ENCODE results near the gene GMPPB.
A peak's percentile ranks its signal among the peaks of the same experiment; 100 is the strongest.
"Not testable (repeated sequence)": the region's sequence is repeated elsewhere in the genome, so short reads cannot be mapped to it uniquely, and the experiment has no call there.

Gene GMPPB

DNA sequence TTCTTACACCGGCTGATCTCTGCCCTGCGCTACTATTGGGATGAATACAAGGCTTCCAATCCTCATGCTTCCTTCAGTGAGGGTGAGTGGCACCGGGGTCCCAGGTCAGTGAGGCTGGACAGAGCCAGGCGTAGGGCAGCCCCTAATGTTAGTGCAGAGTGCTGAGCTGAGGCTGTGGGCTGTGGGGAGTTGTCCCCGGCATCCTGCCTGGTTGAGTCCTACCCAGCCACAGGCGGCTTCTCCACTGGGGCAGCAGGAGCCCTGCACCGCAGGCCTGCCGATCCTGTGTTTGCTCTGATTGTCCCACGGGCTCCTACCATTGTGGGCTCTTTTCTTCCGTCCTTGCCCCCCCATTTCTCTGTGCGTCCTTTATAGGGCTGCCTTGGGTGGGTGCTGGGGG lies 21.1 kb downstream of the GMPPB start:
- DNase-seq (ENCODE audit: low spot score), result no peak
- in situ Hi-C loops (cut with MboI; ENCODE audit: low pct_unique_long_range_greater_than_20kb, low sequenced_read_pairs, unreplicated experiment), result no loop called here
- TF ChIP-seq, protein P1, sequence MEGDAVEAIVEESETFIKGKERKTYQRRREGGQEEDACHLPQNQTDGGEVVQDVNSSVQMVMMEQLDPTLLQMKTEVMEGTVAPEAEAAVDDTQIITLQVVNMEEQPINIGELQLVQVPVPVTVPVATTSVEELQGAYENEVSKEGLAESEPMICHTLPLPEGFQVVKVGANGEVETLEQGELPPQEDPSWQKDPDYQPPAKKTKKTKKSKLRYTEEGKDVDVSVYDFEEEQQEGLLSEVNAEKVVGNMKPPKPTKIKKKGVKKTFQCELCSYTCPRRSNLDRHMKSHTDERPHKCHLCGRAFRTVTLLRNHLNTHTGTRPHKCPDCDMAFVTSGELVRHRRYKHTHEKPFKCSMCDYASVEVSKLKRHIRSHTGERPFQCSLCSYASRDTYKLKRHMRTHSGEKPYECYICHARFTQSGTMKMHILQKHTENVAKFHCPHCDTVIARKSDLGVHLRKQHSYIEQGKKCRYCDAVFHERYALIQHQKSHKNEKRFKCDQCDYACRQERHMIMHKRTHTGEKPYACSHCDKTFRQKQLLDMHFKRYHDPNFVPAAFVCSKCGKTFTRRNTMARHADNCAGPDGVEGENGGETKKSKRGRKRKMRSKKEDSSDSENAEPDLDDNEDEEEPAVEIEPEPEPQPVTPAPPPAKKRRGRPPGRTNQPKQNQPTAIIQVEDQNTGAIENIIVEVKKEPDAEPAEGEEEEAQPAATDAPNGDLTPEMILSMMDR (IDR thresholded peaks at IDR 0.05; ENCODE audit: extremely low read depth, insufficient read depth, missing control alignments), result no peak

DNA sequence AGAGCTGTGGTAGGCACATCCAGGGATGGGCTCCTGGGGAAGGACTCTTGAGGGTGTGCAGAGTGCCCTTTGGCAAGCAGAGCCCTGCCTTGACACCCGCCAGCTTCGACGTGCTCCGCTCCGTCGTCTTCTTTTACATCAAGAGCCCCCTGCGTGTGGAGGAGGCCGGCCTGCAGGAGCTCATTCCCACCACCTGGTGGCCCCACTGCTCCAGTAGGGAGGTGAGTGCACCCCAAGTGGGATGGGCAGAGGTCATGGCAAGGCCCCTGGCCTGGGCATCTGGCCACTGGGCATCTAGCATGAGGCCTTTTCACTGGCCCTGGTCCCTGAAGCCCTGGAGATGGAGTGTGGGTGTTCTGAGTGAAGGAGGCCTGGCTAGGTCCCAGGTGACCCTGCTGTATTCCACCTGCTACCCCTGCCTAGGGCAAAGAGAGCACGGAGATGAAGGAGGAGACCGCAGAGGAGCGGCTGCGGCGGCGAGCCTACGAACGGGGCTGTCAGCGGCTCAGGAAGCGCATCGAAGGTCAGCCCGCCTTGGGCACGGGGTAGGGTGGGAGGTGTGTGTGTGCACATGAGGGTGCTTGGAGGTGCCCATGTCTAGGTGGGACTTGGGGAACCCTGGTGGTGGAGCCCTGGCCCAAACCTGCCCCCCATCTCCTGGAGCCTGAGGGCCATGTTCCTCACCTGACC lies 22.2 kb downstream of the GMPPB start:
- in situ Hi-C loops (cut with MboI; ENCODE audit: low pct_unique_long_range_greater_than_20kb, low sequenced_read_pairs, unreplicated experiment), result no loop called here
- TF ChIP-seq, protein P1 (IDR thresholded peaks at IDR 0.05; ENCODE audit: extremely low read depth, insufficient read depth, missing control alignments), result peak; percentile 42
- no peak for DNase-seq (ENCODE audit: low spot score)

GRCh38 chr3:49700453-49701128 lies 23.2 kb downstream of the GMPPB start:
- no peak for DNase-seq (ENCODE audit: low spot score)
- in situ Hi-C loops (cut with MboI; ENCODE audit: low pct_unique_long_range_greater_than_20kb, low sequenced_read_pairs, unreplicated experiment), result no loop called here
- TF ChIP-seq, protein P1 (IDR thresholded peaks at IDR 0.05; ENCODE audit: extremely low read depth, insufficient read depth, missing control alignments), result peak; percentile 2

DNA sequence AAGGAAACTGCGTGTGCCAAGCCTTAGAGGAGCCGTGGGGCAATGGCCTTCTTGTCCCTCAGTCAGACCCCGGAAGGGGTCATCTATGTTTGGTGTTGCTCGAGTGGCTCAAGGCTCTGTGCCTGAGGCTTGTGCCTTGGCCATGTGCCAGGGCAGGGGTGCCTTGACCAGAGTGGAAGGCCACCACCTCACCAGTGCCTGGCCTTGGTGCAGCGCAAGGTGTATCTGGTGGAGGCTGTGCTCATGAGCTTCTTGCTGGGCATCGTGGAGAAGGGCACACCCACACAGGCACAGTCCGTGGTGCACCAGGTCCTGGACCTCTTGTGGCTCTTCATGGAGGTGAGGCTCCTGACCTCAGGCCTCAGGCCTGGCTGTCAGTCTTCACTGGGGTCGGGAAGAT lies 23.7 kb downstream of the GMPPB start:
- TF ChIP-seq, protein P1 (IDR thresholded peaks at IDR 0.05; ENCODE audit: extremely low read depth, insufficient read depth, missing control alignments), result no peak
- DNase-seq (ENCODE audit: low spot score), result no peak
- in situ Hi-C loops (cut with MboI; ENCODE audit: low pct_unique_long_range_greater_than_20kb, low sequenced_read_pairs, unreplicated experiment), result no loop called here

DNA sequence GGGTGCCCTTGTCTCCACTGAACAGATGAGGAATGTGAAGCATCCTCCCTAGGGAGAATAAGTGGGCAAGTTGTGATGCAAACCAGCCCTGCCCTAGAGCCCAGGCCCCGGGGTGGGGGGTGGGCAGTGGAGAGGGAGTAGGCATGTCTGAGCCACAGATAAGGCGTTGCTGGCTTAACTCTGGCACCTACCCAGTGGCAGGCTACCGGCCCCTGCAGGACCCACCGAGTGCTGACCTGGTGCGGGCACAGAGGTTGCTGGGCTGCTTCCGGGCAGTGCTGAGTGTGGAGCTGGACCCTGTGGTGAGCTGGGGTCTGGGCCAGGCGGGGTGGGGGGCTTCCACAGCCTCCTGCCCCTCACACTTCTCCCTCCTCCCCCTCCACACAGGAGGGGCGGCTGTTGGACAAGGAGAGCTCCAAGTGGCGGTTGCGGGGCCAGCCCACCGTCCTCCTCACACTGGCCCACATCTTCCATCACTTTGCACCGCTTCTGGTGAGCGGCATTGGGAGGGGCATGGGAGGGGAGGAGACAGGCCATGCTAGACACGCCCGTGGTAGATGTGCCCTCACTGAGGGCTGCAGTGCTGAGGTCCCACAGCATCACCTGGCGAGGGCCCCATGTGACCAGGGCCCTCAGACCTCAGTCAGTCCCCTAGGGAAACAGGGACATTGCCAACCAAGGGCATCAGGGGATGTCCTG lies 24.3 kb downstream of the GMPPB start:
- in situ Hi-C loops (cut with MboI; ENCODE audit: low pct_unique_long_range_greater_than_20kb, low sequenced_read_pairs, unreplicated experiment), result no loop called here
- TF ChIP-seq, protein P1 (IDR thresholded peaks at IDR 0.05; ENCODE audit: extremely low read depth, insufficient read depth, missing control alignments), result no peak
- no peak for DNase-seq (ENCODE audit: low spot score)

DNA sequence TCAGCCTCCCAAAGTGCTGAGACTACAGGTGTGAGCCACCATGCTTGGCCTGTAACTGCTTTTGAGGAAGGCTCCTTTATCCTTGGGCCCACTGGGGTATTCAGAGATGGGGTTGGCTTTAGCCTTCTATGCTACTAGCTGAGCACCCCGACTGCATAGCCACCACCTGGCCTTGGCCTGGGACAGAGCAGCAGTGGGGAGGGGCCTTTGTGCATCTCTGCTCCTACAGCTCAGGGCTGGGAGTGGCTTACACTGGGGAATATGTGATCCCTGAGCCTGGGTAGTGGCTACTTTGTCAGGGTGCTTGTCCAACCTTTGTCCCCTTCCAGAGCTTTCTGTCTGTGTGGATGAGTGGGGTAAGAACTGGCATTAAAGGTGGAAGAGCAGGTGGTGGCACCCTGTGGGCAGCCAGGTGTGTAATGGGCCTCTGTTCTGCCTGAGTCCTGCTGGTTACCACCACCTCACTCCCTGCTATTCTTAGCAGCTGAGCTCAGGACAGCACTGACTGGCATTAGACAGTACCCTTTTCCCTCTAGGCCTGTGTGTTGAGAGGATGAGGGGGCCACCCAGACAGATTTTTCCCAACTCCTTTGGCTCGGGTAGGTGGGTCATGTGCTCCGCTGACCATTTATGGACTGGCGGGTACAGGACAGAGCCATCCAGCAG lies 28.3 kb downstream of the GMPPB start:
- in situ Hi-C loops (cut with MboI; ENCODE audit: low pct_unique_long_range_greater_than_20kb, low sequenced_read_pairs, unreplicated experiment), result not testable (repeated sequence)

DNA sequence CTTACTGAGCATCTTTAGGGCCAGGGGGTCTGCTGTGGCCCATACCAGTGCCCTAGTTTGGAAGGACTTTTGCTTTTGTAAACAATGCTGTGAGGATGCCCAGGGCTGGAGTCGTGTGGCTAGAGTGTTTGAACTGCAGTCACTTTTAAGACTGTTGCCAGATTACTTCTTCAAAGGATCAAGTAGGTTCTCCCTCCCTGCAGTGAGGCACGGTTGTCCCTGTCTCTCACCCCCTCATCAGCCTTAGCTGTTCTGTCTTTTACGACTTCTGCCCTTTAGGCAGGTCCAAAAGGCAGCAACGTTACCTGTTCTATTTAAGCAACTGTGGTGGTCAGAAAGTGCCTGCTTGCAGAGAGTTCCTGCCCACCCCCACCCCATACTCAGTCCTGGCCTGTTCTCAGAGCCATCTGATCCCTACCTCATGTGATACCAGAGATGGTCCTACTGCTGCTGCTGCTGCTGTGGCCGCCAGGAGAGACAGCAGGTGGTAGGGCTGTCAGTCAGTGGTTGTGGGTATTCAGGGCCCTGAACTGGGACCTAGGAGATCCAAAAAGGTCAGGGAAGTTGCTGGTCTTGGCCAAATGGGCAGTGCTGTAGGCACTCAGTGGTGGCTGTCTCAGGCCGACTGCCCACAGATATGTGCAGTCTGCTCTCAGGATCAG lies 29.2 kb downstream of the GMPPB start:
- in situ Hi-C loops (cut with MboI; ENCODE audit: low pct_unique_long_range_greater_than_20kb, low sequenced_read_pairs, unreplicated experiment), result not testable (repeated sequence)

More for the DNA sequence above, 28.3 kb downstream of the GMPPB start:
- not testable (repeated sequence) for DNase-seq (ENCODE audit: low spot score)

DNA sequence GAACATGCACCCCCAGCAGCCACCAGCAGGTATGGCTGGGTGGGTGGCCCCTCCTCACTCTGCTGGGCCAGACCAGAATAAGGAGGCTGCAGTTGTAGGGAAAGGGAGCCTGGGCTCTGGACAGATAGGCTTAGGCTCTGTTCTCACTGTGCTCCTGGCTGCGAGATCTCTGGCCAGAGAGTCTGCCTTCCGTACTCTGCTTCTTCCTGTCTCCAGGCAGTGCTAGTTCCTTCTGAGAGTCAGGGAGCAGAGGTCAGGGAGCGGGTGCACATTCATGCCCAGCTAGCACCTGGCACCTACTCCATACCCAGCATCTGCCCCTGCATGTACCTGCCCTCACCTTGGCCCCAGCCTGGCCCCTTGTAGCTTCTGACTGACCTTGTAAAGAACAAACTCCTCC lies 32.3 kb downstream of the GMPPB start:
- DNase-seq (ENCODE audit: low spot score); in situ Hi-C loops (cut with MboI; ENCODE audit: low pct_unique_long_range_greater_than_20kb, low sequenced_read_pairs, unreplicated experiment): not testable (repeated sequence)

More for the DNA sequence above, 29.2 kb downstream of the GMPPB start:
- DNase-seq (ENCODE audit: low spot score), result not testable (repeated sequence)

GRCh38 chr3:49690856-49691255 lies 32.9 kb downstream of the GMPPB start:
- DNase-seq (ENCODE audit: low spot score); in situ Hi-C loops (cut with MboI; ENCODE audit: low pct_unique_long_range_greater_than_20kb, low sequenced_read_pairs, unreplicated experiment): not testable (repeated sequence)

DNA sequence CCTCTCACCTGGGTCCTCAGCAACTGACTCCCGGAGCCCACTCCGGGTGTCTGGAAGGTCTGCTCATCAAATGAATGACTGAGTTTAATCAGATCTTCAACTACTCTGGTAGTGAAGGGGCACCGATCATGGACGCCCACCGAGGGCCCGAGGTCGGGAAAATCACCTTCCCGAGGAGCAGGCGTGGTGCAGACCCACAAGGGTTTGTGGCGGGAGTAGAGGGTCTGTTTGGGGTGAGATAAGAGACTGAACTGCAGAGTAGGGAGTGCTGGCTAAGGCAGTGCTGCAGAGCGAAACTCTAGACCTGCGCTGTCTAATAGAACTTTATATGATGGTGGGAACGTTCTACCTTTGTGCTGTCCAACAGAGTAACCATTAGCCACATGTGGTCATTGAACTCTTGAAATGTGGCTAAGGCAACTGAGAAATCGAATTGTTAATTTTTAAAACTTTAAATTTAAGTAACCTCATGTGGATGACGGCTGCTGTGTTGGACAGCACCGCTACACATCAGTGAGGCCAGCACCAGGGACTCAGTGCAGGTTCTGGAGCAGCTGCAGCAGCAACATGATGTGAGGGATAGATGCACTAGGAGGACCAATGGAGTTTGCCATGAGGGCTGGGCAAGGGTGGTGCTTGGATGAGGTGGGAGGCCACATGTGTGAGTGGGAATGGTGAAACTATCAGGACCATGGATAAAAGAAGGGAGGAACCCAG lies 33.7 kb downstream of the GMPPB start:
- in situ Hi-C loops (cut with MboI; ENCODE audit: low pct_unique_long_range_greater_than_20kb, low sequenced_read_pairs, unreplicated experiment); DNase-seq (ENCODE audit: low spot score): not testable (repeated sequence)
